GM18499 (cell line): Measurements from ENCODE around the gene KCNK18.

Experiments used
- ATAC-seq: cut with Tn5 transposase; IDR thresholded peaks from one replicate; pipeline ENCODE4 v1.9.1; 2021; ENCODE audit warnings: moderate number of reproducible peaks; ENCODE audit not compliant: insufficient read depth, unreplicated experiment

Gene KCNK18

GRCh38 chr10:117248750-117249465 is 51.6 kb downstream of the KCNK18 start:
- ATAC-seq = no peak

GRCh38 chr10:117249493-117250093 is 52.3 kb downstream of the KCNK18 start:
- no peak for ATAC-seq

- no peak for ATAC-seq
Measured at GRCh38 chr10:117250411-117250810, 53.1 kb downstream of the KCNK18 start.

- no peak for ATAC-seq
Measured at GRCh38 chr10:117253908-117254307, 56.6 kb downstream of the KCNK18 start.

- ATAC-seq = no peak
Measured at GRCh38 chr10:117254338-117254737, 57.0 kb downstream of the KCNK18 start.

- ATAC-seq = no peak
Measured at GRCh38 chr10:117254774-117255735, 57.8 kb downstream of the KCNK18 start.

- no peak for ATAC-seq
Measured at GRCh38 chr10:117255835-117256460, 58.7 kb downstream of the KCNK18 start.

GRCh38 chr10:117256910-117257309 is 59.6 kb downstream of the KCNK18 start:
- ATAC-seq = no peak

GRCh38 chr10:117257721-117258120 is 60.4 kb downstream of the KCNK18 start:
- no peak for ATAC-seq

GRCh38 chr10:117259279-117259678 is 62.0 kb downstream of the KCNK18 start:
- no peak for ATAC-seq
